Glutamatergic neuron (in vitro differentiated cells): ENCODE measurements around the gene RFC1. TPM values are rescaled to one million over a fixed set of nuclear protein-coding genes. Genes with fewer than 3 reads are reported as not detected.
"Not testable (repeated sequence)": the region's sequence is repeated elsewhere in the genome, so short reads cannot be mapped to it uniquely, and the experiment has no call there.

Source experiments
- DNase-seq: peaks from one replicate; pipeline ENCODE4 v3.0.0; 2022
- H3K27ac Mint-ChIP-seq: one replicate; pipeline ENCODE4 v1.8.0; 2020; ENCODE audit warnings: mild to moderate bottlenecking, mixed read lengths, inconsistent platforms; ENCODE audit not compliant: unreplicated experiment
- H3K27me3 Mint-ChIP-seq: one replicate; pipeline ENCODE4 v1.8.0; 2020; ENCODE audit warnings: mild to moderate bottlenecking, moderate library complexity, mixed read lengths, inconsistent platforms; ENCODE audit not compliant: unreplicated experiment
- H3K36me3 Mint-ChIP-seq: one replicate; pipeline ENCODE4 v1.8.0; 2020; ENCODE audit warnings: mild to moderate bottlenecking, mixed read lengths, inconsistent platforms; ENCODE audit not compliant: unreplicated experiment
- H3K4me1 Mint-ChIP-seq: one replicate; pipeline ENCODE4 v1.8.0; 2020; ENCODE audit warnings: mild to moderate bottlenecking, low read depth, mixed read lengths, inconsistent platforms; ENCODE audit not compliant: unreplicated experiment
- H3K4me3 Mint-ChIP-seq: one replicate; pipeline ENCODE4 v1.8.0; 2020; ENCODE audit warnings: mild to moderate bottlenecking, mixed read lengths, inconsistent platforms; ENCODE audit not compliant: unreplicated experiment
- H3K9me3 Mint-ChIP-seq: one replicate; pipeline ENCODE4 v1.8.0; 2020; ENCODE audit warnings: mild to moderate bottlenecking, moderate library complexity, mixed read lengths, inconsistent platforms; ENCODE audit not compliant: unreplicated experiment
- CTCF ChIP-seq: fragments of 200-600 bp; sonication (generic); IDR thresholded peaks from one replicate; pipeline ENCODE4 v1.5.0; 2021; ENCODE audit not compliant: partially characterized antibody, unreplicated experiment
- total RNA-seq: library from RNA; stranded (reverse); fragmentation: NEBNext Ultra II Directional; extraction: Animal tissue kit (Norgen Biotek cat#: 25700); gene quantifications from one replicate; pipeline ENCODE4 v1.2.1, GENCODE V29; 2021; ENCODE audit not compliant: unreplicated experiment

The RFC1 gene
- total RNA-seq, 1 donor from 2014 or later = 27.7 TPM

DNA sequence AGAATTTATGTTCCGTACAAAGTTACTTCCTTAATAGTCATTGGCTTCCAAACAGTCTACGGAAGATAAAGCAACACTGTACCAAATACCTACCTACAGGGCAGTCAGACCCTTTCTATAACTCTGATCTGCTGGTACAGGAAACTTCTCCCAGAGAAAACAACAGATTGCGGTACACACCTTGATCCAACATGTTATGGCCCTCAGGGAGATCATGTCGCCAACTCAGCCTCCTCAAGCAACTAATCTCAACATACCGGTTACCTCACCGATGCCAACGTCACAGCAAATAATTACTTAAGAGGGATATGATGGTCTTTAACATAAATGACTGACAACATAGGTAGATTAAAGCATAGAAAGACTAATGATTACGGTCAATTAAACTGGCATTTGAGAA, 70.4 kb downstream of the RFC1 start:
- H3K27me3 Mint-ChIP-seq = no peaks in the 10 kb centered on the region
- no peak overlapping the region for H3K4me3 Mint-ChIP-seq
- H3K36me3 Mint-ChIP-seq = no peaks in the 10 kb centered on the region
- H3K4me1 Mint-ChIP-seq = no peaks in the 10 kb centered on the region
- TF ChIP-seq CTCF = no peak
- H3K9me3 Mint-ChIP-seq = no peaks in the 10 kb centered on the region
- no peak overlapping the region for H3K27ac Mint-ChIP-seq
- DNase-seq = no peak

- not testable (repeated sequence) for DNase-seq, H3K9me3 Mint-ChIP-seq, H3K27ac Mint-ChIP-seq, H3K4me3 Mint-ChIP-seq, H3K27me3 Mint-ChIP-seq, H3K36me3 Mint-ChIP-seq, H3K4me1 Mint-ChIP-seq
Observed at GRCh38 chr4:39292433-39292832, 73.7 kb downstream of the RFC1 start.

DNA sequence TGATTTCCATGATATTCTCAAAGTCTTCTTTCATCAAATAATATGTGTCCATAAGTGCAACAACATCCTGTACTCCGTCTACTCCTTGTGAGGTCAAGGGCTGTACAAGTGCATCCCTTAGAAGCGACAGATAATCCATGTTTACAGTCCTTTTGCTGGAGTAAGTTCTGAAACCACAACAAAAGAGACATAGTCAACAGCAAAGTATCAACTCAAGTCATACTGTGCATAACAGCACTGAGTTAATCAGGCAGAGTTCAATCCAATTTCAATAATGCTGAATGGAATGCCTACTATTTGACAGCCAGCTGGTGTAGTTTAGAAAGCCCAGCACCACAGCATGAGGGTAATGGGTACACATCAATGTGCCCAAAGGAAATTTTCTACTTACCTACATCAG, 74.5 kb downstream of the RFC1 start:
- Mint-ChIP-seq H3K27me3 (no peaks in the 10 kb centered on the region), H3K4me3 (no peak overlapping the region), H3K4me1 (no peaks in the 10 kb centered on the region), H3K27ac (no peak overlapping the region), H3K9me3 (no peaks in the 10 kb centered on the region), H3K36me3 (no peaks in the 10 kb centered on the region)
- DNase-seq = no peak
- TF ChIP-seq CTCF = no peak

DNA sequence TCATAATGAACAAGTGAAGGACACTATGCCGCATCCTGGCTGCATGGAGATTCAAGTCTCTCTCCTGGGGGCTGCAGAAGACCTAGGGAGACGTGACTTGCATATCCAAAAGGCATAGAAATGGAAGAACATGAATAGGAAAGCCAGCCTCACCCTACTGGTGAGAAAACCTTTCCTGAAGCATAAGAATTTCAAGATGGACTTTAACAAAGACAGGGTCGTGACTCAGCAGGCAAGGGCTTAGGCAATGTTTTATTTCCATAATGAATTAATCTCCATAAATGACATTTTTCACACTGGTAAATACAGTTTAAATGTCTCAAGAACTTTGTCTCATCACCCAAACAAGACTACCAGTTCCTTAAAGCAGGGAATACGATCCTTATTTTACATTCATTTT, 78.9 kb downstream of the RFC1 start:
- no peak overlapping the region for H3K4me3 Mint-ChIP-seq
- no peaks in the 10 kb centered on the region for H3K27me3 Mint-ChIP-seq
- no peak for DNase-seq
- H3K9me3 Mint-ChIP-seq = no peaks in the 10 kb centered on the region
- TF ChIP-seq CTCF = no peak
- H3K36me3 Mint-ChIP-seq = no peaks in the 10 kb centered on the region
- H3K27ac Mint-ChIP-seq = no peak overlapping the region
- H3K4me1 Mint-ChIP-seq = no peaks in the 10 kb centered on the region

DNA sequence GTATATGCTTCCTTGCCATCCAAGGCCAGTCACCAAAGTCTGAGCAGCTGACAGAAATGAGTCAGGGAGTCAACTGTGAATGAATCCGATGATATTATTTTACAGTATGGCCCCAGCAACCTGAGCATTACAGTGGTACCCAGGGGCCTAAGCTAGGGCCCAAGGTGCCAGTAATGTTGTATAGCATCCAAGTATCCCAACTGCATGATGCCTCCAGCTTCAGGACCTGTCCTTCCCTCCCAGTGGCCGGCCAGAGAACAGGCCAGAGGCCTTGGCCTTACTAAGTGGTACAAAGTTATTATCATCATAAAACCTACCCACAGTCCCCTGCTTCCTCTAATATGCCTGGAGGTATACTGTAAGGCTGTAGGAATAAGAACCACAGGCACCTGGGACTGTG, 79.9 kb downstream of the RFC1 start:
- Mint-ChIP-seq H3K27ac (no peak overlapping the region), H3K36me3 (no peaks in the 10 kb centered on the region), H3K9me3 (no peaks in the 10 kb centered on the region), H3K4me1 (no peaks in the 10 kb centered on the region), H3K27me3 (no peaks in the 10 kb centered on the region), H3K4me3 (no peak overlapping the region)
- no peak for DNase-seq
- TF ChIP-seq CTCF = no peak

GRCh38 chr4:39285853-39286252, 80.3 kb downstream of the RFC1 start:
- DNase-seq = no peak
- Mint-ChIP-seq H3K36me3 (no peaks in the 10 kb centered on the region), H3K4me1 (no peaks in the 10 kb centered on the region), H3K9me3 (no peaks in the 10 kb centered on the region), H3K27ac (no peak overlapping the region), H3K4me3 (no peak overlapping the region), H3K27me3 (no peaks in the 10 kb centered on the region)
- TF ChIP-seq CTCF = no peak
